HFF-Myc (cell line): ENCODE measurements around the gene SMARCD1.

Experiments used
- DNase-seq: peaks from one replicate; pipeline ENCODE4 v3.0.0-alpha.2; 2011; ENCODE audit warnings: low read depth; ENCODE audit errors: extremely low read depth
- H3K4me3 ChIP-seq: replicated peaks from 2 replicates; pipeline ENCODE4 v1.5.1; 2011; ENCODE audit warnings: low read depth, mild to moderate bottlenecking, control low read depth, low read length
- CTCF ChIP-seq: IDR thresholded peaks from 2 replicates; pipeline ENCODE4 v1.5.1; 2012; ENCODE audit warnings: mild to moderate bottlenecking, low read depth, low read length, control low read depth; ENCODE audit errors: missing control alignments

SMARCD1 gene

GRCh38 chr12:50112456-50113218, 27.5 kb downstream of the SMARCD1 start:
- no peak for TF ChIP-seq CTCF
- DNase-seq: peak; percentile 15
- peak overlapping the region; percentile 94 for H3K4me3 ChIP-seq

- DNase-seq: no peak
- TF ChIP-seq CTCF: no peak
- no peak overlapping the region for H3K4me3 ChIP-seq
Observed at GRCh38 chr12:50117057-50117622, 32.0 kb downstream of the SMARCD1 start.

- no peak for DNase-seq
- TF ChIP-seq CTCF: no peak
- H3K4me3 ChIP-seq: no peak overlapping the region
Observed at GRCh38 chr12:50119387-50119786, 34.2 kb downstream of the SMARCD1 start.

GRCh38 chr12:50120521-50120920, 35.4 kb downstream of the SMARCD1 start:
- H3K4me3 ChIP-seq: no peak overlapping the region
- no peak for DNase-seq
- TF ChIP-seq CTCF: no peak

GRCh38 chr12:50120953-50121352, 35.8 kb downstream of the SMARCD1 start:
- no peak for TF ChIP-seq CTCF
- no peak overlapping the region for H3K4me3 ChIP-seq
- DNase-seq: no peak

- H3K4me3 ChIP-seq: no peak overlapping the region
- TF ChIP-seq CTCF: no peak
Observed at GRCh38 chr12:50121641-50122040, 36.5 kb downstream of the SMARCD1 start.

More at GRCh38 chr12:50121641-50122040, 36.5 kb downstream of the SMARCD1 start:
- no peak for DNase-seq
